Measurements from ENCODE around the gene CLDN10.
"Not testable (repeated sequence)": the region's sequence is repeated elsewhere in the genome, so short reads cannot be mapped to it uniquely, and the experiment has no call there.

CLDN10 gene, protein sequence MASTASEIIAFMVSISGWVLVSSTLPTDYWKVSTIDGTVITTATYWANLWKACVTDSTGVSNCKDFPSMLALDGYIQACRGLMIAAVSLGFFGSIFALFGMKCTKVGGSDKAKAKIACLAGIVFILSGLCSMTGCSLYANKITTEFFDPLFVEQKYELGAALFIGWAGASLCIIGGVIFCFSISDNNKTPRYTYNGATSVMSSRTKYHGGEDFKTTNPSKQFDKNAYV

DNA sequence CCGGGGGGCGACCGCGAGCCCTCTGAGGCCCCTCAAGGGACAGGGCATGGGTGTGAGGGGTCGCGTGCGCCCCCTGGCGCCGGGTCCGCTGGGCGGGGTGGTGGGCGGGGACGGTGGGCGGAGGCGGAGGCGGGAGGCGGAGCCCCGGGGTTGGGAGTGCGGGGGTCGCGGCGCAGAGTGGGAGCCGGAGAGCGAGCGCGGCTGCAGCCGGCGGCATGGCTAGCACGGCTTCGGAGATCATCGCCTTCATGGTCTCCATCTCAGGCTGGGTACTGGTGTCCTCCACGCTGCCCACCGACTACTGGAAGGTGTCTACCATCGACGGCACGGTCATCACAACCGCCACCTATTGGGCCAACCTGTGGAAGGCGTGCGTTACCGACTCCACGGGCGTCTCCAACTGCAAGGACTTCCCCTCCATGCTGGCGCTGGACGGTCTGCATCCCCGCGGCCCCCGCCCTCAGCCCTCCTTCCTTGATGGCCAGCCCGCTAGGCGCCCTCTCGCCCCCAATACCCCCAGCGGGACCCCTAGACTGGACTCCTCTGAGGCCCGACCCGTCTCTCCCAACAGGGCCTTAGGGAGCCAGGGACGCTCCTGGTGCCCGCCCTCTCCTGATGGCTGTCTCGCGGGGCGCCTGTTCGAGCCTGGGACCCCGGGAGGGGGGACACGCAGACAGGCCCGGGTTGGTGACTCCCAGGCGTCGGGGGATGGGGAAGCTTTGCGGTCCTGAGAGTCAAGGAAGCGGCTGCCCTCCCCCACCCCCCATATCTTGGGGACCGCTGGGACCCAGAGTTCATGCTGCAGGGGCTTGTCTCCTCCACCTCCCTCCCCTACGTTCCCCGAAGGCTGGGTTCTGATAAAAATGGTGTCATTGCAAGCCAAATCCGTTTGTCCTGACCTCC, at the start of gene CLDN10:
Gene CLDN10, plus strand, starts transcription at position 182 of the 903 bp plus-strand sequence. Its CDS starts 34 bp downstream, at position 216.
- peak; percentile 89 for DNase-seq

DNA sequence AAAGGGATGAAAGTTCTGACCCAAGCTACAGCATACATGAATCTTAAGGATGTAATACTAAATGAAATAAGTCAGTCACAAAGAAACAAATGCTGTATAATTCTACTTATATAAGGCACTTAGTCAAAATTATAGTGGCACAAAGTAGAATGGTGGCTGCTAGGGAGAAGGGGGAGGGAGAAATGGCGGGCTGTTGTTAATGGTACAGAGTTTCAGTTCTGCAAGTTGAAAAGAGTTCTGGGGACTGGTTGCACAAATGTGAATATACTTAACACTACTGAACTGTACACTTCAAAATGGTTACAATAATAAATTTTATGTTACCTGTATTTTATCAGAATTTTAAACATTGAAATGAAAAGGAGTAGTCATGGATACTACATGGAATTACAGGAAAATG, 48.9 kb upstream of the CLDN10 start:
- DNase-seq: no peak

DNA sequence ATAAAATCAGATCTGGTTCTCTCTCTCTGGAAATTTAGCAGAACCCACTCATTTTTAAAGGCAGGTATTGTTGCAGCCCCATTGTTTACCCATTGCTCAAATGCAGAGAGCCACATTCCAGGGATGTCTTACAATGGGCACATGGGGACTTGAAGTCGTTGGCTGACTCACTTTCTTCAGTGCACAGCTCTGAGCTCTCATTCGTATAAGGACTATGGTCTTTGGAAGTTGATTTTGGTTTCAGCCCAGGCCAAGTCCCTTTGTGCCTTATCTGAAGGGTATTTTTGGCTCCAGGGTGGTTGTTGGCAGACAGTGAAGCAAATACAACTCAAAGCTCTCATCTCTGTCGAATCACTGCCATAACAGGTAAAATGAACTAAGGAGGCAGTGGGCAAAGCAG, 47.3 kb upstream of the CLDN10 start:
- peak; percentile 75 for DNase-seq

DNA sequence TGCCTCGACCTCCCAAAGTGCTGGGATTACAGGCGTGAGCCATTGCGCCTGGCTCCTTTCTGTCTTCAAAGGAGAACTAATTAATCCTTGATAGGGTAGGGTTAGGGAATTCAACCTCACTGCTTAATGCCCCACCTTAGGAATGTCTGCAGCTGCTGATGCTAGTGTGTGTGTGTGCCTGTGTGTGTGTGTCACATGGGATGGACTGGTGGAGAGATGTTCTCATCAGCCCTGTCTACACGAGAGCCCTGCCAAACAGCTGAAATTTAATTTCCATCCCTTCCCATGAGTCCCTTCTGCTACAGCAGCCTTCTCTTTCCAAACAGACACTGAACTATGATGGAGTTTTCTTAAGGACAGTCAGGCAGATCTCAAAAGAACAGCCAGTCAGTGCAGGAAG, 46.5 kb upstream of the CLDN10 start:
- no peak for DNase-seq

DNA sequence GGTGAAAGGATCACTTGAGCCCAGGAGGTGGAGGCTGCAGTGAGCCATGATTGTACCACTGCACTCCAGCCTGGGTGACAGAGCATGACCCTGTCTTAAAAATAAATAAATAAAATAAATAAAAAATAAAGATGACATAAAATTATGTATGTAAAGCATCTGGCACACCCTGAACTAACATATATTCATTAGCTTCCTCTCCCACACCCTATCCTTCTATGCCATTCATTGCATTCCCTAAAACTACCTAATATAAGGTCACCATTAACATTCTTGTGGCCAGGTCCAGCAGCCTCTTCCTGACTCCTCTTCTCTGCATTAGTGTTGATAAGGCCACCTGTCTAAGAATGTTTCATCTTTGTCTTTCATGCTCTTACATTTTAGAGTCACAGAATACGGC, 44.5 kb upstream of the CLDN10 start:
- no peak for DNase-seq

DNA sequence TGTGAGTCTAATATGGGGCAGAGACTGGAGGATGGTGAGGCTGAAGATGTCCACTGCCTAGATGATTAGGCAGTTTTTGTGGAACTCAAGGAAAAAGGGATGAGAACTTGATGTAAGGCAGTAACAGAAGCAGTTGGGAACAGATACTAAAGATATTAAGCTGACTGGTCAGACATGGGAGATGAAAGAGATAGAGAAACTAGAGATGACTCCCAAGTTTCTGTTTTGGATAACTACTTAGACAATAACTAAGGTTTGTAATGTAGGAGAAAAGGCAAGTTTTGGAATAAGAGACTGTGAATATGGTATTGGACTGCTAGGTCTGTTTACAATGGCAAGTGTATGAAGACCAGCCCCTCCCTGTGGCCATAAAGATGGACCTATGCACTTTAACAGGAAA, 43.5 kb upstream of the CLDN10 start:
- no peak for DNase-seq

DNA sequence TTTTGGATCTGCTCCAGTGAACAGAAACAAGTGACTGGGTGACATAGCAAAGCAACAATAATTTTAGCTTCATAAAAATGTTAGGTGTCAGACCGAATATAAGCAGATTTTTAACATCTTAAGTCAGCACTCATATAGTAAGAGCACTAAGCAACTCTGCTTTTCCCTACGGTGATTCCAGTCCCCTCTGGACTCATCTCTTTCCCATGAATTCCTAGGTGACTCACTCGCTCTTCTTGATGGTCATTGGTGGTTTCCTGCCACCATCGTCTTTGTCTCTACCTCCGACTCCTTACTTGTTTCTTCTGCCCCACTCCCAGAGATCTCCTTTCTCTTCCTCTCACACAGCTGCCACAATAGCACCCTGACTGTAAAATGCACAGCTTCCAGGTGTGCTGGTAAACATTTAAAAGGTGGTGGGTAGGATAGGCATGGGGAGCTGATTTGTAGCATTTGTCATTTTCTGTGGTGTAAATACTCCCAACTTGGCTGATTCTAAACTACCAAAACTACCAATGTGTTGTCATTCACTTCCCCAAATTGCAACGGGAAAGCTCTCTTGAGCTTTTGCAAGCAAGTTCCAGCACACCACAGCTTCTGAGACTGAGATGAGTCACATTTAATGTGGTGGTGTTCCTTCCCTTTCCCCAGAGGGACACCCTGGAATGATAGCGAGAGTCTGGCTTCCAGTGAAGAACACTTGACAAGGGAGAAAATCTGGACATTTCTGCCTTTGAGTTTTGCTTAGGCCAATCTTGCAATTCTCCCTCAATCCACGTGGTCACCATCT, 42.8 kb upstream of the CLDN10 start:
- DNase-seq: peak; percentile 87

DNA sequence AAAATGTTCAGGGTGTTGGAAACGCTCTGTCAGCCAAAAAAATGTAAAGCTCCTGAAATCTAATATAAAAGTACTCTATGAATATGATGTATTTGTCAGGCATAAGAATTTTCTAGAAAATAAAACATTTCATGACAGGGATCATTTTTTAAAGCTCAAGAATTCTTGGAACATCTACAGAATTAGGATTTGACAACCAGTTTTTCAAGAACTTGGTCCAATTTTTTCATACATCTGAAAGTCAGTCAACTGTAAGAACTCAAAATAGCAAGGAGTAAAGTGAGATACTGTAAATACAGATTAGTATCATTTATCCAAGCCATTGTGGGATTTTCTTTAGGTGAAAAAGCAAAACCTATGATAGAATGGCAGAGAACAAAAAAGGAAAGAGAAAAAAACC, 41.6 kb upstream of the CLDN10 start:
- no peak for DNase-seq

DNA sequence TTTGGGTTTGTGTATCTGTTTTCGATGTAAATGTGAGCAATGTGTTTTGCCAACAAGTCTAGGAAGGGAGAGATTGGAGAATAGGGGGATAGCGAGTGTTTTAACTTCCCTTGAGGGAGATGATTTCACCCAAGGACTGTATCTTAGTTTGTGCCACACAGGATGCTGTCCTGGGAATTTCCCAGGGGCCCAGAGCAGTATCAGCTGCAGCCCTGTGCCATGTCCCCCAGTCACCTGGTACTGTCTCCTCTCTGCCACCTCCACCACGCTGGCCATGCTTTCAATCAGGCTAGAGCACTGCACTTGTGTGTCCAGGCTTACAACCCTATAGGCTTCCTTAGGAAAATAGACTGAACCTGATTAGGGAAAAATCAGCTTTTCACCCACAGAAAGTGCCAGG, 40.1 kb upstream of the CLDN10 start:
- DNase-seq: no peak

DNA sequence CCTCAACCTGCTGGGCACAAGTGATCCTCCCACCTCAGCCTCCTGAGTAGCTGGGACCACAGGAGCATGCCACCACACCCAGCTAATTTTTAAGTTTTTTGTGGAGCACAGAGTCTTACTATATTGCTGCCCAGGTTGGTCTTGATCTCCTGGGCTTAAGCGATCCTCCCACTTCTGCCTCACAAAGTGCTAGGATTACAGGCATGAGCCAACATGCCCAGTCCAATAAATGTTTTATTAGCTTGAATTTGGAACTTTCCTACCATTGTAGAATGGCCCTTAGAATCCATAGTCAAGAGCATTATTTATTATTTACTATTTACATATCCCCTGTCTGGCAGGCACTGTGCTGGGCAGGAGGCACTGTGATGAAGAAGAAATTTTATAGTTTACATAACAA, 39.6 kb upstream of the CLDN10 start:
- DNase-seq: no peak

DNA sequence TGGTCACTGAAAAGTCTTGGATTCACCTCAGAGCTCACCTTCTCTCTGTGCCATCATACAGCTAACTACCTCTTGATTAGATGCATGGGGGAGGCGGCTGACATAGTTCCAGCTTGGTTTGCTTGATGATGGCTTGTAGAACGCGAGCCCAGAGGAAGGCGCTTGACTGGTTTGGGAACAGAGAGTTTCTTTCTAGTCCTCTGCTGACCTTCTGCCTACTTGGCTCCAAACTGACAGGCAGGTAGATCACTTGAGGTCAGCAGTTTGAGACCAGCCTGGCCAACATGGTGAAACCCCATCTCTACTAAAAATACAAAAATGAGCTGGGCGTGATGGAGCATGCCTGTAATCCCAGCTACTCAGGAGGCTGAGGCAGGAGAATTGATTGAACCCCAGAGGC, 36.9 kb upstream of the CLDN10 start:
- not testable (repeated sequence) for DNase-seq

DNA sequence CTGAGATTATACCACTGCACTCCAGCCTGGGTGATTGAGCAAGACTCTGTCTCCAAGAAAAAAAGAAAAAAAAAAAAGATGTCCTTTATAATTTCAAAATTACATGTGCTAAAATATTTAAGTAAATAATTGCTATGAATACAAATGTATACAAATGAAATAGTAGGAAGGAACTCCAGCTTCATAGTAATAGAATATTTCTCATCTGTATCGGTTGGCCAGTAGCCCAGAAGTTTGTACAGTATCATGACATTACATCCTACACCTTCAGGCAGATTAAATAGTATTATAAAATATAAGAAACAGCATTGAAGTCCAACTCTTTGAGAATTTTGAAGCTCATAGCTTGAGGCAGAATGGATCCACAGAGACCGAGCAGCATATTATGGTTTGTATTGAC, 36.5 kb upstream of the CLDN10 start:
- DNase-seq: no peak

DNA sequence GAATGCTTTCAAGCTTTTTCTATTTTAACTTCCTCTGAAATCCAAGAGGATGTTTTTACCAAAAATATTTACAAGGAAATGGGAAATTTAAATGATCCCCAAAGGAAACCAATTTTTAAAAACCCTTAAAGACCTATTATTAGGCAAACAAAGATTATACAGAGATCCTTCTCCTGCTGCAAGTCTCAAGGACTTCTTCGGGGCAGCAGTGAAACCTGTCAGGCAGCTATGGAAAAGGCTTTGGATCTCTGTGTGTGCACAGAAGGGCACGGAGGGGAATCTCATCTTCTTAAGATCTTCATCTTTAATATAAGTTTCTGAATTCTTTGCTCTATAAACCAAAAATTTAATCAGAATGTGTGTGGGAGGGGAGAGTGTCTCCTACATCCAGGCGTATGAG, 36.0 kb upstream of the CLDN10 start:
- DNase-seq: no peak

DNA sequence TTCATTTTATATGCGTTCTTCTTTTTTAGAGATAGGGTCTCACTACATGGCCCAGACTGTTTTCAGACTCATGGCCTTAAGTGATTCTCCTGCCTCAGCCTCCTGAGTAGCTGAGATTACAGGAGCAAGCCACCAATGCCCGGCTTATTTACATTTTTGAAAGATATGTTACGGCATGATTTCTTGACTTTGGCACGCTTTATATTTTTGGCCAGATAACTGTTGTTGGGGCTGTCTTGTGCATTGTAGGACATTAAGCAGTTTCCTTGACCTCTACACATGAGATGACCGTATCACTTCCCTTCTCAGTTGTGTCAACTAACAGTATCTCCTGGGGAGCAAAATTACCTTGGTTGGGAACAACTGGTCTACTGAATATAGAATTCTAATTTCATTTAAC, 28.9 kb upstream of the CLDN10 start:
- no peak for DNase-seq

DNA sequence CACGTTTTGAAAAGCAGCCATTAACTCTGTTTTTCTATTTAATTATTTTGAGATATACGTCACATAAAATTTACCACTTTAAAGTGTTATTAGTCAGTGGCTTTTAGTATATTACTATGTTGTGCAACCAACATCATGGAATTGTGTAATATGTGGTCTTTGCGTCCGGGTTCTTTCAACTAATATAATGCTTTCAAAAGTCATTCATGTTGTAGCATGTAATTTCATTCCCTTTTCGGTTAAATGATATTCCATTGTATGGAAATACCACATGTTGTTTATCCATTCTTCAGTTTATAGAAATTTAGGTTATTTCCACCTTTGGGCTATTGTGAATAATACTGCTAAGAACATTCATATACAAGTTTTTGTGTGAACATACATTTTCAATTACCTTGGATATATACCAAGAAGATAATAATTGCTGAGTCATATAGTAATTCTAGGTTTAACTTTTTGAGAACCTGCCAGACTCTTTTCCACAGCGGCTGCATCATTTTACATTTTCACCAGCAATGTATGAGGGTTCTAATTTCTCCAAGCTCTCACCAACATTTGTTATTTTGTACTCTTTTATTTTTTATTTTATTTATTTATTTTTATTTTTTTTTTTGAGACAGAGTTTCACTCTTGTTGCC, 28.1 kb upstream of the CLDN10 start:
- no peak for DNase-seq

DNA sequence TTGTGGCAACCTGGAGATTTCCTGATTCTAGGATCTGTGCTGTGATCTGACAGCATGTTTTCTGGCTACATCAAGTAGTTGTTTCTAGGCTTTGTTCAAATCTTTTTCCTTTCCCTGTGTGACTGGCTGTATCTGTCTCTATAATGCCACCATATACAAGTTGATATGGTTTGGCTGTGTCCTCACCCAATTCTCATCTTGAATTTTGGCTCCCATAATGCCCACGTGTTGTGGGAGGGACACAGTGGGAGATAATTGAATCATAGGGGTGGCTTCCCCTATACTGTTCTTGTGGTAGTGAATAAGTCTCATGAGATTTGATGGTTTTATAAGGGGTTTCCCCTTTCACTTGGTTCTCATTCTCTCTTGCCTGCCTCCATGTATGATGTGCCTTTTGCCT, 24.6 kb upstream of the CLDN10 start:
- no peak for DNase-seq

DNA sequence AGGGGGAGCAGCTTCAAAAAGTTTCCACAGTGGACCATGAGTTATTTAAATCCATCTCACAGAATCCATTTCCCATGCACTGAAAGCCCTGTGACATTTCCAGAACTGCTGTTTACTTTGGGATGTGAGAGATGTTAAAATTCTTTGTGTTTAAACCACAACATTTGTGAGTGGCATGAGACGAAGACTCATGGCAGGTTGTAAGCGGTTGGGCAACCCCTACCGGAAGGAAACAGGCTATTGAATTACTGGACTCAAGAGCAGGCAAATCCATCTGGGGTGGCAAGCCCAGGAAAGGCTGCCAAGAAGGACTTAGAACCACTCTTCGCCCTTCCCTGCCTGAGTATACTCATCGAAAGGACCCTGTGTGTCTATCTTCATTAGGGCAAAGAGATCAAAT, 22.3 kb upstream of the CLDN10 start:
- no peak for DNase-seq

DNA sequence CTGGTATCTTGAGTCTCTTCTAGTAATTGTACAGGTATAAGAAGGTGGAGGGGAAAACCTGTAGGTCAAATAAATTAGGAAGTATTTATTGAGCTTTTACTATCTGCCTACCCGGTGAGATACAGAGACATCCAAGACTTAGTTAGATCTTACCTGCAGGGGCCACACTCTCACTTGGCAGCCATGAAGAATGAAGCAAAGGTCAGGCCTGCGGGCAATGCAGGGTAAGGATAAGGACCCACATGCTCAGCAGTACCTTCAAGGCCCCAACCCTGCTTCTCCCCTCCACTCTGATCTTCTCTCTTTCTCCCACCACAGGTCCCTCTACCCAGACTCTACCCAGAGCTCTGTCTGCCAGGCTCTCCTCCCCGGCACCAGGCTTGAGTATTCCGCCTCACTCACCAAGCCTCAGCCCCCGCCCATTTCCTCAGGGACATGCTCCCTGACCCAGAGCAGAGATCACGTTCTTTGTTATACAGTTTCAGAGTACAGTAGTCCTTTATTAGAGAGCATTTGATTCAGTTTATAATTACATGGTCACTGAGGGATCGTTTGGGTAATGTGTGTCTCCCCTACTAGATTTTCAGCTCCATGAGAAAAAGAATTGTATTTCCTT, 18.9 kb upstream of the CLDN10 start:
- DNase-seq: peak; percentile 77

DNA sequence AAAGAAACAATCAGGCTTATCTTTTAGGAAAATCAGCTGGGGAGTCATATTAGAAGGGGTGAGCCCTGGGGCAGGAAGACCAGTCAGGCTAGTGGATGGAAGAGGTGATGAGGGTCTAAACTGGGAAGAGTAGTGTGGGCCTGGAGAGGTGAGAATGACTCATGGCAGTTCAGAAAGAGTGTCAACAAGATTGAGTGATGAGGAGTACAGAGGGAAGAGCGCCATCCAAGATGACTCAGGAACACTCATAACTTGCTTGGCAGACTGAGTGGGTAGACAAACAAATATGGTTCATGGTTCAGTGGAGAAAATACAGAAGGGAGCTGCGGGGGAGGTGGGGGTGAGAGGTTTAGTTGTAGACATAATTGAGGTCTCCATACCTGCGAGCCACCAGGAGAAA, 17.3 kb upstream of the CLDN10 start:
- peak; percentile 68 for DNase-seq

DNA sequence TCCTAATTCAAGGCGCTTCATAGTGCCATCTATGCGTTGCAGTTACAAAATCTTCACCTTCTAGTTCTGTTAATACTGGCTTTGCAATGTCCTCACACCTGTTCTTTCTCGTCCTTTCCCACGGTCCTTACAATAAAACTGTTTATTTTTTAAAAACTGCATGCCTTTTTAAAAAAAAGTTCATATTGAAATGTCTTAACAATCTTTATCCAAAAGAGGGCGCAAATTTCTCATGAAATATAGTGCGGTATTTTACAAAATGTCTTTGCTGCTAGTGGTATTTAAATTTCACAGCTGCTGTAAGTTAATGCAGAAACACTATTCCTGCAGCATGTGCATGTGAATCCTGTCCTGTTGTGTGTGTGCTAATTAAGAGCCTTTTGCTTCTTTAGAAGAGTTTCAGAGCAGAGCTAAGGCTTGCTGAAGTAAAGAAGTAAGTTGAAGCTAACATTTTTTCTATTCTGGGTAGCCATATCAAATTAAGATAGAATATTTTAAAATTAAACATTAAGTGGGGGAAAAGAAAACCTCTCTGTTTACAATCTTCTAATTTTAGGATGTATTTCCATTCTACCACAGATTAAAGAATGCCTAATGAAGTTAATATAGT, 15.8 kb upstream of the CLDN10 start:
- DNase-seq: no peak

DNA sequence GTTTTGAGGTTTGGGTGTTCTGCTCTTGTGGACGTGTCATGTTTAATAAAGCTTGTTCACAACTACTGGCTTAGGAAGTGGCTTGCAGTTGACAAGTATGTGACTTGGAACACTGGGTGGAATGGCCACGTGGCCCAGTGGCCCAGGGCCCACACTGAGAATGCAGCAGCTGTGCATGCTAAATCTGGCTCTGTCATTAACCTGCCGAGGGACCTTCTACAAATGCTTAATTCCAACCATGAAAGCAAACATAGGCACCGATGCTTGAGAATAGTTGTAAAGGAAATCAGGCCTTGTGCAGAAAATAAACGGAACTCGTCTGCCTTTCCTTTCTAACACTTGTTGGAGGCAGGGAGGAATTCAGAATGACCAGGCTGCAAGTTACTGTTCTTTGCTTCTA, 11.6 kb upstream of the CLDN10 start:
- DNase-seq: no peak

DNA sequence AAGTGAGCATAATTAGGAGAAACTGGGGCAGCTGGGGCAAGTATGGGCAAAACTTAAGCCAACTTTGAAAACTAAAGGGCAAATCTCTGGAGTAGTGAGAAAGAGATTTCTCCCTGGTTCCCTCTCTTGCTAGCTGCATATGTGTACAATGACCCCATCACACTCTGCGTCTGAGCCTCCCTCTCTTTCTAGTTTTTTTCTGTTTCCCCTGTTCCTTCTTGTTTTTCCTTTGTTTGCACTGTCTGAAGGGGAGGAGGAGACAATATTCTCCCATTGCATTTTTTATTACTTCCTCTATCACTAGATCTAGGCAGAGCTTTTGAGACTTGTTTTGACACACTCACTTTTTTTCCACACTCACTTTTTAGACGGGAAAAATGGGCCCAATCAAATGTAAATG, 11.2 kb upstream of the CLDN10 start:
- DNase-seq: no peak

Data from islet precursor cell (in vitro differentiated cells).